Measurements from ENCODE around the gene CNTN1.

DNA sequence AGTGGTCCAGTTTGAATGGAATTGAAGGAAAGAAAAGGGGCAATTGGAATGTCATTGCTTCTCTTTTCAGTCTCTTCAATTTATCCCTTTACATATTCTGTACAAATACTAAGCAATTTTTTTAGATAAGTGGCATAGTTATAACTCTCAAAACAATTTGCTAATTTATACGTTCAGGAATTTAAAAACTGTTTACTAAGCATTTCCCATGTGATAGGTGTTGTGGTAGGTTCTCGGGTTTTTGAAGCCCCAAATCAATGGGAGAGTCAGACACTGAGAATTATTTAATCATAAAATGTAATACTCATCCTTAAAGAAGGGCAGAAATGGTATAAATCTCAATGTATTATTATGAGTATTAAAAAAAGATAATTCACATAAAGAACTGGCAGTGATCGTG is 197.1 kb downstream of the CNTN1 start:
- TF ChIP-seq, protein P1, sequence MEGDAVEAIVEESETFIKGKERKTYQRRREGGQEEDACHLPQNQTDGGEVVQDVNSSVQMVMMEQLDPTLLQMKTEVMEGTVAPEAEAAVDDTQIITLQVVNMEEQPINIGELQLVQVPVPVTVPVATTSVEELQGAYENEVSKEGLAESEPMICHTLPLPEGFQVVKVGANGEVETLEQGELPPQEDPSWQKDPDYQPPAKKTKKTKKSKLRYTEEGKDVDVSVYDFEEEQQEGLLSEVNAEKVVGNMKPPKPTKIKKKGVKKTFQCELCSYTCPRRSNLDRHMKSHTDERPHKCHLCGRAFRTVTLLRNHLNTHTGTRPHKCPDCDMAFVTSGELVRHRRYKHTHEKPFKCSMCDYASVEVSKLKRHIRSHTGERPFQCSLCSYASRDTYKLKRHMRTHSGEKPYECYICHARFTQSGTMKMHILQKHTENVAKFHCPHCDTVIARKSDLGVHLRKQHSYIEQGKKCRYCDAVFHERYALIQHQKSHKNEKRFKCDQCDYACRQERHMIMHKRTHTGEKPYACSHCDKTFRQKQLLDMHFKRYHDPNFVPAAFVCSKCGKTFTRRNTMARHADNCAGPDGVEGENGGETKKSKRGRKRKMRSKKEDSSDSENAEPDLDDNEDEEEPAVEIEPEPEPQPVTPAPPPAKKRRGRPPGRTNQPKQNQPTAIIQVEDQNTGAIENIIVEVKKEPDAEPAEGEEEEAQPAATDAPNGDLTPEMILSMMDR (IDR thresholded peaks at IDR 0.05) = no peak
- no peak for TF ChIP-seq POLR2A (IDR thresholded peaks at IDR 0.05)
